HG02623 (cell line): ENCODE data around the gene ZNF865.
A peak's percentile ranks its signal among the peaks of the same experiment; 100 is the strongest.

Experiments
- ATAC-seq: cut with Tn5 transposase; IDR thresholded peaks from one replicate; pipeline ENCODE4 v1.9.1; 2021; ENCODE audit warnings: moderate library complexity; ENCODE audit not compliant: unreplicated experiment

The ZNF865 gene

DNA sequence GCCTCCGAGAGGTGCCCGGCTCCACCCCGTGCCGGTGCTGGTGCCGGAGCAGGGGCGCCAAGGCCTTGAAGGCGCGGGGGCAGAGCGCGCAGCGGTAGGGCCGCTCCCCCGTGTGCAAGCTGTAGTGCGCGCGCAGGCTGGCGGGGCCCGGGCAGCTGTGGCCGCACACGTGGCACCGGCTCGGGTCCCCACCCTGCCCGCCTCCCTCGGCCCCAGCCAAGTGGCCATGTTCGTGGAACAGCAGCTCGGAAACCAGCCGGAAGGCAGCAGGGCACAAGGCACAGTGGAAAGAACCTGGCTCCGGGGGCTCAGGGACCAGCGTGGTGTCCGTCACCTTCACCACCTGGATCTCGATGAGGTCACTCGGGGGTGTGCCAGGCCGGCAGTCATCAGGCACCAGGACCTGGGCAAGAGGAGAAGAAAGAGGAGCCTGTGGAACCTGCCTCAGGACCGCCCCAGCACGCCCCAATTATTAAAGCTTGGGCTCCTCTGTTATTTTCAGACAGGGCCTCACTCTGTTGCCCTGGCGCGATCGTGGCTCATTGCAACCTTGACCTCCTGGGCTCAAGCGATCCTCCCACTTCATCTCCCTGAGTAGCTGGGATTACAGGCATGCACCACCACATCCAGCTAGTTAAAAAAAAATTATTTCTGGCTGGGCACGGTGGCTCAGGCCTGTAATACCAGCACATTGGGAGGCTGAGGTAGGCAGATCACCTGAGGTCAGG lies 17.0 kb downstream of the ZNF865 start:
- ATAC-seq = no peak

GRCh38 chr19:55623130-55623529 lies 17.7 kb downstream of the ZNF865 start:
- no peak for ATAC-seq

DNA sequence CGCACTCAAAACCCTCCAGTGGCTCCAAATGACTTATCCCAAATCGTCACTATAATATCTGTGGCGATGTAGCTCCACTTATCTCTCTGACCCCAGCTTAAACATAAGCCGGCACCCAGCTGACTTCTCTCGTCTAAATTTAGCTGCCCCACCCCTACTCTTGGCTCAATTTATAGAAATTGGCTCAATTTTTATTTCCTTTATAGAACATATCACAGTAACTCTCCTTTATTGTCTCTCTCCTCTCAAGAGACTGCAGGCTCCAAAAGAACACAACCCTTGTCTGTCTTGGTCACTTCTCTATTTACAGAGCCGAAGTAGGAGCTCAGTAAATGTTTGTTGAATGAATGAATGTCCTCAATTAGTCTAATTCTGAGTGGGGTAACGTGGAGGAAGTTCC lies 18.1 kb downstream of the ZNF865 start:
- ATAC-seq = no peak

DNA sequence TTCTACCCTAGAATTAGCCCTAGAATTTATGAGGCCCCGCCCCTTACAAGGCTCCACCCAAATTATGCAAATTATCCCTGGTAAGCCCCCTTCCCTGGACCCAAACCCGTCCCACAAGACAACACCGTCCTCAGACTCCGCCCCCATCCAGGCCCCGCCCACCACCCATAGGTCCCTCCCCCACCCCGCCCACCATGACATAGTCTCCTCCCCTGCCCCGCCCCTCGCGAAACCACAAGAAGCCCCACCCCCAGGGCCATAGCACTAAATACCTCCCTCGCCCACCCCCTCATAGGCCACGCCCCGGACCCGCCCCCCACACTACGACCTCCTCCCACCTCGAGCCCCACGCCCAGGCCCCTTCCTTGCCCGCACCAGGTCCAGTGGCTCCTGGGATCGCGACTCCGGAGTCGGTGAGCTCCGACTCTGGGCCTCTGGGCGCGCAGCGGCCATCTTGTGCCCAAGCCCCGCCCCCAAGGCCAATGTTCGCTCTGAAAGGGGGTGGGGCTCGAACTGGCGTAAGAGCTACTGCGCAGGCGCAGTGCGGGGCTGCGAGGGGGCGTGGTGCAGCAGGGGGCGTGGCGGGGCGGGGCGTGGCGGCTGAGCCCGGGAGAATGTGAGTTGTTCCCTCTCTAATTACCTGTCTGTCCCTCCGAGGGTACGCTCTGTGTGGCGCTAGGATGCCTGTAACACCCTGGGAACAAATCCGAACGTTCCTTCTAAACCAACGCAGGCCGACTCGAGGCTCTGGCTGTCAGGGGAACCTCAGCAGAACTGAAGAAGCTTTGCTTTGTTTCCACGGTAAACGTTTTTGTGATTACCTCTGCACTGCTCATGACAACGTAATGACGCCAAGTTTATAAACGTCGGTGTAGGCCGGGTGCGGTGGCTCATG lies 18.9 kb downstream of the ZNF865 start, which contains the start of gene ZNF784:
ZNF784 (minus strand) TSS at position 458 of the 895 bp plus-strand sequence; CDS start at position 453, 5 bp downstream.
- peak; percentile 64 for ATAC-seq

- no peak for ATAC-seq
Measured at GRCh38 chr19:55625004-55625326, 19.5 kb downstream of the ZNF865 start.

GRCh38 chr19:55626350-55626749 lies 20.9 kb downstream of the ZNF865 start:
- no peak for ATAC-seq

DNA sequence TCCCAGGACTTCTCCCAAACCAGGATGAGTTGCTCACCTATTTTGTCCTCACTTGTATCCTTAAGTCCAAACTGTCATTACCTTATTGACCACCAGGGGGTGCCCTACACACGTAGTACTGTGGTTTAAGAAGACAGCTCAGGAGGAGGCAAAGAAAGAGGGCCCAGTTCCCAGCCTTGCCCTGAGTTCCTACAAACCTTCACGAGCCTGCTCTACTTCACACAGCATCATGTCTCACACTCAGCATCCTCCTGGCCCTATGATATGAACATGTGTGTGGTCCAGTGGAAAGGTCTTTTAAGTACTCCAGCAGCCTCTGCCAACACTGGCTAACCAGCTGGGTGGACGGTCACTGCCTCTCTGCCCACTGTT lies 27.0 kb downstream of the ZNF865 start:
- no peak for ATAC-seq

GRCh38 chr19:55633861-55634260 lies 28.4 kb downstream of the ZNF865 start:
- ATAC-seq = no peak

DNA sequence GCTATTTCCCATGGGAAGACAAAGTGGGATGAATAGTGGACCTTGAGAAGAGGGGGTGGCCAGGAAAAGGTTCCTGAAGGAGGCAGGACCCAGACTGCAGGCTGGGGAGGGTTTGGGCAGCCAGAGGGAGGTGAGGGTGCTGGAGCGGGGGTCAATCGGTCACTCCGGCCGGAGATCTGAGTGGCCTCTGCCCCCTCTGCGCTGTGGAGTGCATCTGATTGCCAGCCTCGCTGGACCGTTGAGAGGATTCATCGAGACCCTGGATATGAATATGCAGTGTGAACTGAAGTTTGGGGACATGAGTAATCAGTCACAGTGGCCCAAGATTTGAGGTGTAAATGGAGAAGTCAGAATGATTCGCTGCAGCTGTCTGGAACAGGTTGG lies 29.9 kb downstream of the ZNF865 start:
- ATAC-seq = no peak

GRCh38 chr19:55635856-55636440 lies 30.5 kb downstream of the ZNF865 start:
- ATAC-seq = no peak

GRCh38 chr19:55636723-55637122 lies 31.3 kb downstream of the ZNF865 start:
- ATAC-seq = no peak

- no peak for ATAC-seq
Measured at GRCh38 chr19:55637534-55637933, 32.1 kb downstream of the ZNF865 start.

DNA sequence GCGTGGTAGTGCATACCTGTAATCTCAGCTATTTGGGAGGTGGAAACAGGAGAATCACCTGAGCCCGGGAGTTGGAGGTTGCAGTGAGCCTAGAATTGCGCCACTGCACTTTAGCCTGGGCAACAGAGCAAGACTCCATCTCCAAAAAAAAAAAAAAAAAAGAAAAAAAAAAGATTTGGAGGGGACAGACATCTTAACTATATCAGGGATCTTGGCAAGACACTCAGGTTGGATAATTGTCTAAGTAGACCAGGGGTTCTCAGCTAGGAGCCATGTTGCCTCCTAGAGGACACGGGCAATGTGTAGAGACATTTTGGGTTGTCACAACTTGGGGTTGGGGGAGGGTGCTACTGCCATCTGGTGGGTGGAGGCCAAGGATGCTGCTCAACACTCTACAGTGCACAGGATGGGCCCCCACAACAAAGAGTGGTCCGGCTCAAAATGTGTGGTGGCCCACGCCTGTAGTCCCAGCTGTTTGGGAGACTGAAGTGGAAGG lies 33.5 kb downstream of the ZNF865 start:
- ATAC-seq = no peak

DNA sequence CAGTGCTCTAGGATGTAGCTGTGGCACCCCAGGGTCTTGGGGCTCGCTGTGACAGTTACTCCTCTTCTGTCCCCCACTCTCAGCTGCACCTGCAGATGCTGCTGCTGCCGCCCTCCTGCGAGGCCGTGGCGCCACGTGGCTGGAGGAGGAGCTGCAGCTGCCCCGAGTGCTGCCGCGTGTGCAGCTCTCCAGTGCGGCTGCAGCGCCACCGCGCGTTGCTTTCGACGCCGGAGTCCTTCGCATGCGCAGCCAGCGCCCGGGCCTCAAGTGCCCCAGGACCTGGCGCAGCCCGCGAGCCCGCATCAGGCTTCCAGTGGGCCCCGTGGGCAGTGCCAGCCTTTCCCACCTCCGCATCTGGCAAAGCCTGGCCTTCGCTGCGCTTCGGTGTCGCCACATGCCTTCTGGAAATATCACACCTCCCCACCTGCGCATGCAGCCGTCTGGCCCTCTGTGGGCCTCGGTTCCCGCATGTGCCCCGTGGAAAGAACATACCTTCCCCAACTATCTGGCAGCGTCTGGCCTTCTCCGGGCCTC lies 34.7 kb downstream of the ZNF865 start:
- ATAC-seq = no peak

DNA sequence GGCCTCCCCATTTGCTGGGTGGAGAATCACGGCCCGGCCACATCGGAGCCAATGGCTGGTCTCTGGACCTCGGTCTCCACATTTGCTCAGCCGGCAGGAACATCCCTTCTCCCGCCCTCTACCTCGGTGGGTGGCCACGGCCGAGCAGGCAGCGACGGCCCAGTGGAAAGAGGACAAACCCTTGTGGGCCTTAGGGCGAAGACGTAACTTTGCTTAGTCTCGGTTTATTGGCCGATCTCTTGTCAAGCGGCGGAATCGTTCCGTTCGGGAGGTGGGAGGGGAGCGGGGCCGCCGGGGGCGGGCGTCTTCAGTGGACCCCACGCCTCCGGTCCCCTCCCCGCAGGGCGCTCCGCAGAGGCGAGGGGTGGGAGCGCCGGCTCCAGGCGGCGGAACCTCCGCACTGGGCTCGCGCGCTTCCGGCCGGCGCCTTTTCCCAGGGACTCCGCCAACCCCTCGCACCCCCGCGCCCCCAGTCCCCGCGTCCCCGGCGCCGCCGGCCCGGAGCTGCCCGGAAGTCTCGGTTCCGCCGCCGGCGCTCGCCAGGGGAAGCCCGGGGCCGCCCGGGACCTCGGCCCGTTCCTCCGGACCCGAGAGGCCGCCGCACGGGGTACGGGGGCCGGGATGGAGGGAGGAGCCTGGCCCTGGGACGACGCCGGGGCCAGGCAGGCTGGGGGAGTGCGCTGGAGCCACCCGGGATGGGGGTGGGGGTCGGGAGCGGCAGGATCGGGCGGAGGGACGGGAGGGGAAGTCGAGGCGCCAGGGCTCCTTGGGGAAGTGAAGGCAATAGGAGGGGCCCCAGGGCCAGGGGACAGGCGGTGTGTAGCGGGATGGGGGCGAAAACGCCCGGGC lies 35.4 kb downstream of the ZNF865 start, which contains the start of gene ZNF580:
ZNF580 (plus strand) TSS at position 426 of the 849 bp plus-strand sequence. CDS start 1,507 bp downstream, outside the sequence.
- no peak for ATAC-seq

GRCh38 chr19:55641426-55642152 lies 36.1 kb downstream of the ZNF865 start:
- ATAC-seq = no peak

DNA sequence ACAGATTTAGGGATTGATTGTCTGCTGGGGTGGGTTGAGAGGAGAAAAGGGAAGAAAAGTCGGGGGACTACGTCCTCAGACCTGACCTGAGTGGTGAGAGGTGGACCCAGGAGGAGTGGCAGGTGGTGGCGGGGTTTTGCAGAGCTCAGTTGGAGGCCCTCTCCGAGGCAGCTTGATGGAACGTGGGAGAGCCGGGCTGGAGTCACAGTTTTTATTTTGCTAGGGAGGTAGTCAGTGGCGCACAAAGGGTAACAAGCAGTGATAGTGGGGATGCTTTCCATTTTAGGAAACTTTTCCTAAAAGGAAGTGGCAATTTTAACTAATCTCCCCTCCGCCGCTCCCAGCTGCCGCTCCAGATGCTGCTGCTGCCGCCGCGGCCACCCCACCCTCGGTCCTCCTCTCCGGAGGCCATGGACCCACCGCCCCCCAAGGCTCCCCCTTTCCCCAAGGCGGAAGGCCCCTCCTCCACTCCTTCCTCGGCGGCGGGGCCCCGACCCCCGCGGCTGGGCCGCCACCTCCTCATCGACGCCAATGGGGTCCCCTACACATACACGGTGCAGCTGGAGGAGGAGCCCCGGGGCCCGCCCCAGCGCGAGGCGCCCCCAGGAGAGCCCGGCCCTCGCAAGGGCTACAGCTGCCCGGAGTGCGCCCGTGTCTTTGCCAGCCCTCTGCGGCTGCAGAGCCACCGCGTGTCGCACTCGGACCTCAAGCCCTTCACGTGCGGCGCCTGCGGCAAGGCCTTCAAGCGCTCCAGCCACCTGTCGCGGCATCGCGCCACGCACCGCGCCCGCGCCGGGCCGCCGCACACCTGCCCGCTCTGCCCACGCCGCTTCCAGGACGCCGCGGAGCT lies 36.9 kb downstream of the ZNF865 start:
- ATAC-seq = no peak

DNA sequence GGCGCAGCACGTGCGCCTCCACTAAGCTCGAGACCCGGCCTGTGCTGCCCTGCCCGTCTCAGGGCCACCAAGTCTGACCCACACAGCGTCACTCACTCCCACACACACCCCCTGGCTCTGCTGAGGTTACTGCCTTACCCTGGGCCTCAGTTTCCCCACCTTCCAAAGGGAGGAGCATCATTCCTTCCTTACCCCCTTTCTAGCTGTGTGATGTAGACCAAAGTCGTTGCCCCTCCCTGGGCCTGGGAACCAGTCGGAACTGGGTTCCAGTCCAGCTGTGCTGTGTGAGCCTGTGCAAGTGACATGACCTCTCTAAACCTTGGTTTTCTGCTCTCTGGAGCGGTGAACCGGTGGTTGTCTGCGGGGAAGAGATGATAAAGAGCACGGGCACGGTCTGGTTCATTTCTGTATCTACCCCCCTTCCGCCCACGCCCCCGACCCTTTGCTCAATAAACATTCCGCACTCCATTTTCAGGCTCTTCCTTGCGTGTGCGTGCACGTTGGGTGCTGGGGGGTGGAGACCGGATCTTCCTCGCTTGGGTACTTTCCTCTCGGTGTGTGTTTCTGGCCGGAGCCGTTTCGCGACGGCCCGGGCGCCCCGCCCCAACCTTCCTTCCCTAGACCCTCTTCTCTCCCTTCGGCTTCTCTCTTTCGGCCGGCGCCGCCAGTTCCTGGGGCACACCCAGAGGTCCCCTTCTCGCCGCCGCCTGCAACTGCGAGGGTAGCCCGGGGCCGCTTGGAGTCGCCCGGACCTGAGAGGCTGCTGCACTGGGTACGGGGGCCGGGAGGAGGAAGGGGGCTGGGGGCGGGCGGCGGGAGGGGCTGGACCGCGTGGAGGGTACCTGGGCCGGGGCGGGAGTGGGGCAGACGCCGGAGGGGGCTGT lies 37.8 kb downstream of the ZNF865 start, which contains the start of gene ZNF581:
ZNF581 (plus strand) TSS at position 647 of the 884 bp plus-strand sequence. CDS start 923 bp downstream, outside the sequence.
- ATAC-seq = peak; percentile 31
